Right lung (tissue), 10 donors: ENCODE data around the gene ACSF3. TPM values are rescaled to one million over a fixed set of nuclear protein-coding genes. Genes with fewer than 3 reads are reported as not detected.

Experiments used
- DNase-seq, 2 donors: peaks; one replicate each; pipeline ENCODE4 v3.0.0-alpha.2; 2013
- long read RNA-seq, 8 donors: transcript quantifications; one replicate each; lab custom pipeline, GENCODE V29; 2026
- polyA plus RNA-seq, 5 donors: library from polyadenylated mRNA; unstranded; fragments of 120-200 nt; gene quantifications; one replicate each; pipeline versions ENCODE4 v1.2.1 to v1.2.3, GENCODE V29; 2013; ENCODE audit warnings: inconsistent platforms in 1 of 5, low replicate concordance in 1 of 5; ENCODE audit not compliant: insufficient read length in 5 of 5, insufficient read depth in 1 of 5

The ACSF3 gene
- polyA plus RNA-seq, result 10 to 100 TPM; 27.9 to 36.5 (median 33.4) TPM
- long read RNA-seq, donor 1, full-length matches to known transcripts, result 29 of 29 reads
- long read RNA-seq, donor 1, partial matches to known transcripts, result 0 of 29 reads
- long read RNA-seq, donor 1, other reads (novel, unspliced or antisense), result 0 of 29 reads
- long read RNA-seq, donor 2, full-length matches to known transcripts, result 9 of 9 reads
- long read RNA-seq, donor 2, partial matches to known transcripts, result 0 of 9 reads
- long read RNA-seq, donor 2, other reads (novel, unspliced or antisense), result 0 of 9 reads
- long read RNA-seq, donor 3, full-length matches to known transcripts, result 27 of 27 reads
- long read RNA-seq, donor 3, partial matches to known transcripts, result 0 of 27 reads
- long read RNA-seq, donor 3, other reads (novel, unspliced or antisense), result 0 of 27 reads
- long read RNA-seq, donor 4, full-length matches to known transcripts, result 22 of 22 reads
- long read RNA-seq, donor 4, partial matches to known transcripts, result 0 of 22 reads
- long read RNA-seq, donor 4, other reads (novel, unspliced or antisense), result 0 of 22 reads
- long read RNA-seq, donor 5, full-length matches to known transcripts, result 35 of 35 reads
- long read RNA-seq, donor 5, partial matches to known transcripts, result 0 of 35 reads
- long read RNA-seq, donor 5, other reads (novel, unspliced or antisense), result 0 of 35 reads
- long read RNA-seq, donor 6, full-length matches to known transcripts, result 37 of 37 reads
- long read RNA-seq, donor 6, partial matches to known transcripts, result 0 of 37 reads
- long read RNA-seq, donor 6, other reads (novel, unspliced or antisense), result 0 of 37 reads
- long read RNA-seq, donor 7, full-length matches to known transcripts, result 32 of 32 reads
- long read RNA-seq, donor 7, partial matches to known transcripts, result 0 of 32 reads
- long read RNA-seq, donor 7, other reads (novel, unspliced or antisense), result 0 of 32 reads
- long read RNA-seq, donor 8, full-length matches to known transcripts, result 5 of 5 reads
- long read RNA-seq, donor 8, partial matches to known transcripts, result 0 of 5 reads
- long read RNA-seq, donor 8, other reads (novel, unspliced or antisense), result 0 of 5 reads

DNA sequence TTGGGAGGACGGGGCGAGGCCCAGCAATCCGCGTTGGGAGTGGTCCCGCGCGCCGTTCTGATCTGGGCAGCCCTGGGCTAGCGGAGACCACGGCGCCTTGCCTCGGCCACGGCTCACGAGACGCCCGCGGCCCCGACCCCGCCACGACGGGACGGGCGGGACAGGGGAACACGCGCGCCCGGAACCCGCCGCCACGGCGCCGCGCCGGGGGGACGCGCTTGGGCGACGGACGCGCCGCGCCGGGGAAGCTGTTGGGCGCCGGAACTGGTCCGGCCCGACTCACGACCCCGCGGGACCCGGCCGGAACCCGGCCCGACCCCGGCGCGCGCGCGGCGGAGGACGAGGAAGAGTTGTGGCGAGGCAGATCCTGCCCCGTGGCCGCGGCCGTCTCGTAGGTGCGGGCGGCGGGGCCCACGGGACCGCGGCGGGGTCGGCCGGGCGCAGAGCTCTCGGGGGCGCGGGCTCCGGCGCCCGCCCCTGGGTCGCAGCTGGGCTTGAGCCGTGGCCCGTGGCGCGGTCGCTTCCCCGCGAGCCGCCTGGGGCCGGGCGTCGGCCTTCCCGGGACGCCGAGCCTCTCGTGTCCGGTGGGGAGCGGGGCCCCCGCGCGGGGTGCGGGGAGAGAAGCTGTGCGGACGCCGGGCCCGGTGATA, at the start of gene ACSF3:
ACSF3 (plus strand) TSS at position 251 of the 650 bp plus-strand sequence. CDS start 6,830 bp downstream, outside the sequence.
- DNase-seq, result peak in 1 of 2 donors; percentile 42

DNA sequence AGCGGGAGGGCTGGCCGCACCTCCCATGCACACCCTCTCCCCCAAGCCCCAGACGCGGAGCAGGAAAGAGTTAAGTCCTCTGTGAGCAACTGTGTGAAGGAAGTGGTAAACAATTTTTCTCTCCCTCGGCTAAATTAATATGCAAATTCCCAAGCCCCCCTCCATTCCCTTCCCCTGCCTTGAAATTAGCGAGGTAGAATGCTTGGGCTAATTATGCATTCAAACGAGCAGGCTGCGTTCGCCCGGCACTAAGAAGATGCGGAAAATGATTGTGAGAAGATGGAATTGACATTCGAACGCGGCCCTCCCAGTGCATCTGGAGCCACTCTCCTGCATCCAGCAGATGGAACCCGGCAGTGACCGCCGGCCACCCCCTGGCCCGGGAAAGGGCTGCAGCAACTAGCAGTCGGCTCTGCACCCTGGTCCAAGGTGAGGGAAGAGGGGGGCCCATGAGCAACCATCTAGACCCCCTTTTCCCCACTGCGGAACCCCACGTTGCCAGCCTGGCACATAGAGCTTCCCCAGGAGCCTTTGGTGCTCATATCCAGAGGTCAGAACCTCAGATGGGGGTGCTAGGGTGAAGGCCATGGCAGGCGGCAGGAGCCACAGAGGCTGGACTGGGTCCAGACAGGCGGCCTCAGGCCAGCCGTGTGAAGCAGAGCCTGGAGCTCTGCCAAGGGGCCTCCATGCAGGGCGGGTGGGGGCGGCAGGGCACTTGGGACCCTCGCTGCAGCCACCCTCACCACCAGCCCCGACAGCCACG, 49.1 kb upstream of the ACSF3 start:
- no peak for DNase-seq

GRCh38 chr16:89045181-89045815, 48.4 kb upstream of the ACSF3 start:
- DNase-seq, result no peak

- DNase-seq, result no peak
These were observed 47.8 kb upstream of the ACSF3 start for GRCh38 chr16:89045881-89046280.

DNA sequence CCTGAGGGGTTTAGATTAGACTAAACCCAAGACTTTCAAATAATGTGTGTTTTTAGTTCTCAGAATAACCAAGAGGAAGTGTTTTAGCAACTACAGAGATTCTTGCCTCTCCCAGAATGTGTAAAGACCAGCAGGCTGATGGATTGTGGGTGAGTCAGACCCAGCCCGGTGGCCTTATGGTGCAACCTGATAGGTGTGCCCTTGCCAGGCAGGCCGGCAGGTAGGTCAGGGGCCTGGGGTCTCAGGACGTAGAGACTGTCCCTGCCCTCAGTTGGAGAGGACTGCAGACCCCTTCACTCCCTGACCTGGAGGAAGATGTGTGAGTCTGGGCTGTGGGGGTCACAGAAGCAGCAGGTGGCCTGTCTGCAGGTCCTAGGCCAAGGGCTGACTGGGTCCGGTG, 47.2 kb upstream of the ACSF3 start:
- no peak for DNase-seq

DNA sequence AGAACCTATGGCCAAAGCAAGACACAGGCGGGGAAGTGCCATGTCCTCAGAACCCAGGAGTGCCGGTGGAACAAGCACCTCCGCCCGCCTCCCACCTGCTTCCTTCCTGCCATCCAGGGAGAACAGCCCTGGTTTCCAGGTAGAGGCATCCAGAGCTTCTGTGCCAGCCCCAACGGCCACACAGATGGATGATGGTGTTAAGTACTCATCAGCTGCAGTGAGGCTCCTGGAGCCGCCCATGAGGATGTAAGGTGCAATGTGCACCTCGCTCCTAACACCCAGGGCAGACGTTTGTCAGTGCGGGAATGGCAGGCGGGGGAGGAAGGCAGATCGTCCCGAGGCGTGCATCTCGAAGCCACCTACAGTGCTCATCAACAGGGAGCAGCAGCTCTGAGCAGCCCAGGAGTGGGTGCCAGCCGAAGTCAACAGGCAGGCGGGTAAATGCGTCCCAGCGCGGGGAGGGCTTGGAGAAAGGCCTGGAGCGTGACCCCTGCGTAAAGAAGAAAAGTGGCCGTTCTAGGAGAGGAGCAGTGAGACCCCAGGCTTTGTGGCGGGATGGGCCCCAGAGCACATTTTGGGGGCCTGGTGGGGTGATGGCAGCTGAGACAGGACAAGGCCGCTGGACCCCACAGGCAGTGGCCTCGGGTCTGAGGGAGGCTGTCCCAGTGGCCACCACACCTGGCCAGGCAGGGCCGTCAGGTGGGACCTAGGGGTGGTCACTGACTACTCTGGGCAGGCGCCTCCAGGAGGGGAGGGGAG, 46.1 kb upstream of the ACSF3 start:
- no peak for DNase-seq

DNA sequence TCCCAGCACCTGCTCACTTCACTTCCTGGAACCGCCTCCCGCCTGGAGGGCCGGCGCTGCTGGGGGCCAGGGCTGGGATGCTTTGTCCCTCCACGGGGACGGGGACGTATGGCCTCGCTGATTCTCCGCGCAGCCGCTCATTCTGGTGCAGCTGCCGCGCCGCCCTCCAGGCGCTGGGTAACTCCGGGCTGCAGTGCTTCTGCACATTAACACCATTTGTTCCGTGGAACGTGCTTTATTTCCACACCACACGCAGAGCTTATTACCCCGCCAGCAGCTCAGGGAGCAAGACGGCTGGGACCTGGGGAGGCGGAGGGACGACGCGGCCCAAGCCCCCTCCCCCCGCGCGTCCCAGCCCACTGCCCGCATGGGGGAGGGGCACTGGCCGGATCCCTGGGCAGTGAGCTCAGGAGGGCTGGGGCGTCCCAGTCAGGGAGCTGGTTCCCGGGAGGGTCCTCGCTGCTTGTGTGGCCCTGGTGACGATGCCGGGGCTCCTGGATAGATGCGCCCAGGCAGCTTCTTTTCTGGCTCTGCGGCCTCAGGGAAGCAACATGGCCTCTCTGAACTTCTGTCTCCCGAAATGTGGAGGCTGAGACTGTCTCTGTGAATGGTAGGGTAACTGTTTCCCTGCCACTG, 45.4 kb upstream of the ACSF3 start:
- DNase-seq, result no peak

GRCh38 chr16:89048871-89049422, 44.7 kb upstream of the ACSF3 start:
- no peak for DNase-seq

GRCh38 chr16:89049484-89050118, 44.1 kb upstream of the ACSF3 start:
- peak in 1 of 2 donors; percentile 16 for DNase-seq

- no peak for DNase-seq
These were observed 43.4 kb upstream of the ACSF3 start for GRCh38 chr16:89050119-89050867.

DNA sequence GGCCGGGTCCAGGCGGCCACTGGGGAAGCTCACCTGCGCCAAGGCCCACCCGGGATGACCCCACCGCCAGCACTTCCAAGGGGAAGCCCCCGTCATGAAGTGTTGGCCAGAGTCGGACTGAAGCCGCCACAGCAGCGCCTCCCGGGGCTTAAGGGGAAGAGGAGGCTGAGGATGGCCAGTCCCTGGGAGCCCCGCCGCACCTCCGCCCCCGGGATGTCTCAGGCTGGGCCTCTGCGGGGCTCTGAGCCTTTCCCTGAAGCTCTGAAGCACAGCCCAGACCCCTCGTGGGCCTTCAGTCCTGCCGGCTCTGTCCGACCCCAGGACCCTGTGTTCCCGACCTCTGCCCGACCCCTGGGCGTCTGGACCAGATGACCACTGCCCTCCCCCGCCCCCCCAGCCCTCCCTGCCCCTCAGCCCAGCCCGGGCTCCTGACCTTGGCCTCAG, 42.8 kb upstream of the ACSF3 start:
- no peak for DNase-seq

DNA sequence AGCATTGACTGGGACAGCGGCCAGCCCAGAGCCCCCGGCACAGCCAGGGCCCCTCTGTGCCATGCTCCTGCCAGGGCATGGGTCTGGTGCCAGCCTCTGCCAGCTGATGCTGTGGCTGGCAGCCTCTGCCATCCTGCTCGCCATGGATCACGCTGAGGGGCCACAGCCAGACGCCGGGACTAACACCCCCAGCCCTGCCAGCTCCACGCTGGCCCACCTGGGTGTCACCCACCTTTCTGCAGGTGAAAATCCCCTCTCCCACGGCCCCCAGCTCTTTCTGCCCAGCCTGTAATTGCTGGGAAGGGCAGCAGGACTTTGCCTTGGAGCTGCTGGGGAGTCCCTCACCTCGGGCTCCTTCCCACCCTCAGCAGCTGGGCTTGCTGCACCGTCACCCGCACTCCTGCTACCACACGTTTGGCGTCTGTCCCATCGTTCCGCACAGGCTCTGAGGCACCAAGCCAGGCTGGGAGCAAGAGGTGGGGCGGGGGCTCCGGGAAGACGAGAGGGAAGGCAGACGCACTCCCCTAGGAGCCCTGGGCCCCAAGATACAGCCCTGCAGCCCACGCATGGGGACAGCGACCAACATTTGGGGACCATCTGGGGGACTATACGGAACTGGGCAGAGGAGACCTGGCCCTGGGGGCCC, 42.0 kb upstream of the ACSF3 start:
- peak in 1 of 2 donors; percentile 6 for DNase-seq

GRCh38 chr16:89052191-89052889, 41.3 kb upstream of the ACSF3 start:
- no peak for DNase-seq

DNA sequence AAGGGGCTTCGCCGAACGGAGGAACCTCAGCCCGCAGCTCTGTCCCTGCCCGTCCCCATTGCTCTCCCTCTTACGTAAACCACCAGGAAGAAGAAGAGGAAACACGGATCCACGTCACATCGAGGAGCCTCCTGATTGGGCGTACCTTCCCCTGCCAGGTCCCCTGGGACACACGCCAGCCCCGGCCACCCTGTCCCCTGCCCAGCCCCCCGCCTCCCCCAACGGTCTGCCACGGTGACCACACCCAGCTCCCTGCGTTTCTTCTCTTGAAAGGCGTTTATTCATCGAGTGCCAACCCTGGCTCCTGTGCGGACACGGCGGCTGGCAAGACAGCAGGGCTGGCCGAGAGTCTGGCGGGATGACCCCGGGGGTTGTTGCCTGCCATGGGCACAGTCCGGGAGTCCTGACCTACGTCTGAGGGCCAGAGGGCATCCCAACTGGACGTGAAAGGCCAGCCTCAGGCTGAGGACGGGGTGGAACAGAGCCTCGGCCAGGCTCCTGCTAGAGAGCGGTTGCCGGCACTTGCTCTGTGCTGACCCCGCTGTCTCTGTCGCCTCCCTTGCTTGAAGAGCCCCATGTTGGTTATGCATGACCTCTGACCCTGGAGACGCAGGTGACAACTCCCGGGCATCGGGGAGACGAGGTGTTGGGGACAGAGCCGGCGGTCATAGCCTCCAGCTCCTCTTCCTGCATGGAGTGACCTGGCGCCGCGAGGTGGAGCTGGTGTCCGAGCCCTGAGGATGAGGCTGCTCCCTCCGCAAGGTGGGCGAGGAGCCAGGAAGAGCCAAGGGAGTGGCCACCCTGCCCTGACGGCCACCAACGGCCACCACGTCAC, 40.5 kb upstream of the ACSF3 start:
- DNase-seq, result no peak

DNA sequence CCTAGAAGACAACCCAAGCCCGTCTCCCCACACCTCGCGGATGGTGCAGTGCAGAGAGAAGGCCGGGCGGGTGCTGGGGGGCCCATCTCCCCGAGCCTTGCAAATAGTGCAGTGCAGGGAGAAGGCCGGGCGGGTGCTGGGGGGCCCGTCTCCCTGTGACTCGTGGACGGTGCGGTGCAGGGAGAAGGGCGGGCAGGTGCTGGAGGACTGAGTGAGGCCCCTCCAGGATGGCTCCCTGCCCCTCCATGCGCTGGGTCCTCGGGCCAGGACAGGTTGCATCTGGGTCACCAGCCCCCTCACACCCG, 40.0 kb upstream of the ACSF3 start:
- DNase-seq, result no peak
